ENCODE data around the gene PDE5A. TPM values are rescaled to one million over a fixed set of nuclear protein-coding genes. Genes with fewer than 3 reads are reported as not detected.

Gene PDE5A
- total RNA-seq, 1 experiment from 2014 or later = 114 TPM

- DNase-seq (ENCODE audit: low read depth, low spot score) = no peak
- TF ChIP-seq CTCF (IDR thresholded peaks at IDR 0.05) = no peak
- no peak for TF ChIP-seq REST (IDR thresholded peaks at IDR 0.05; ENCODE audit: insufficient read depth in 1 of 2, low read depth in 2 of 2, low read length in 1 of 2)
- no peak for TF ChIP-seq SIN3A (IDR thresholded peaks at IDR 0.05; ENCODE audit: borderline replicate concordance, insufficient read depth, low read depth, low read length)
- no peak for TF ChIP-seq TCF7L2 (IDR thresholded peaks at IDR 0.05; ENCODE audit: low read depth, low read length)
- TF ChIP-seq POLR2AphosphoS5 (IDR thresholded peaks at IDR 0.05; ENCODE audit: low read depth, low read length) = no peak
- Histone ChIP-seq H3K27ac (ENCODE audit: low read length) (no peak overlapping the region), H3K4me1 (ENCODE audit: control insufficient read depth, insufficient read depth, low read length) (peaks cover 12% of the 10 kb centered on the region), H3K36me3 (ENCODE audit: control insufficient read depth, insufficient read depth, low read length) (peaks cover 14% of the 10 kb centered on the region; the same call in 1 of the 2 replicates), H3K9me3 (ENCODE audit: control insufficient read depth, insufficient read depth, low read depth, low read length) (no peaks in the 10 kb centered on the region), H3K27me3 (ENCODE audit: control insufficient read depth, insufficient read depth, low read length) (no peaks in the 10 kb centered on the region), H3K4me3 (ENCODE audit: low read depth in 2 of 2, low read length in 2 of 2) (no peak overlapping the region)
- ATAC-seq = no peak
- BruUV-seq (replicated peaks) = no TSS peak
- CTCF ChIA-PET = no interaction called here
- POLR2A ChIA-PET = no interaction called here
- in situ Hi-C loops (cut with HindIII; ENCODE audit: low pct_unique_long_range_greater_than_20kb, low sequenced_read_pairs) = no loop called here
- intact Hi-C loops (cut with micrococcal nuclease; ENCODE audit: unreplicated experiment) = no loop called here
Observed at GRCh38 chr4:119589165-119589564, 39.4 kb downstream of the PDE5A start.

GRCh38 chr4:119587796-119588195, 40.8 kb downstream of the PDE5A start:
- H3K36me3 ChIP-seq (ENCODE audit: control insufficient read depth, insufficient read depth, low read length) = peaks cover 11% of the 10 kb centered on the region; the same call in 1 of the 2 replicates
- H3K27me3 ChIP-seq (ENCODE audit: control insufficient read depth, insufficient read depth, low read length) = no peaks in the 10 kb centered on the region
- no peak overlapping the region for H3K27ac ChIP-seq (ENCODE audit: low read length)
- no peak for ATAC-seq
- intact Hi-C loops (cut with micrococcal nuclease; ENCODE audit: unreplicated experiment) (no loop called here), in situ Hi-C loops (cut with HindIII; ENCODE audit: low pct_unique_long_range_greater_than_20kb, low sequenced_read_pairs) (no loop called here)
- DNase-seq (ENCODE audit: low read depth, low spot score) = no peak
- H3K9me3 ChIP-seq (ENCODE audit: control insufficient read depth, insufficient read depth, low read depth, low read length) = no peaks in the 10 kb centered on the region
- BruUV-seq (replicated peaks) = no TSS peak
- peaks cover 12% of the 10 kb centered on the region for H3K4me1 ChIP-seq (ENCODE audit: control insufficient read depth, insufficient read depth, low read length)
- no peak overlapping the region for H3K4me3 ChIP-seq (ENCODE audit: low read depth in 2 of 2, low read length in 2 of 2)
- ChIA-PET POLR2A (no interaction called here), CTCF (no interaction called here)
- TF ChIP-seq REST (IDR thresholded peaks at IDR 0.05; ENCODE audit: insufficient read depth in 1 of 2, low read depth in 2 of 2, low read length in 1 of 2) = no peak
- no peak for TF ChIP-seq TCF7L2 (IDR thresholded peaks at IDR 0.05; ENCODE audit: low read depth, low read length)
- TF ChIP-seq SIN3A (IDR thresholded peaks at IDR 0.05; ENCODE audit: borderline replicate concordance, insufficient read depth, low read depth, low read length) = no peak
- TF ChIP-seq CTCF (IDR thresholded peaks at IDR 0.05) = no peak
- no peak for TF ChIP-seq POLR2AphosphoS5 (IDR thresholded peaks at IDR 0.05; ENCODE audit: low read depth, low read length)
